Choroid plexus epithelial cell (primary cell): ENCODE measurements around the gene FAM219A.

Source experiments
- DNase-seq: peaks from one replicate; pipeline ENCODE4 v3.0.0-alpha.2; 2010; ENCODE audit warnings: low read depth
- H3K4me3 ChIP-seq: 2 replicates; pipeline ENCODE4 v1.5.1; 2011; ENCODE audit warnings: low read depth, mild to moderate bottlenecking, control low read depth, low read length, moderate library complexity
- CTCF ChIP-seq: conservative IDR thresholded peaks from 2 replicates; pipeline ENCODE4 v1.5.1; 2011; ENCODE audit warnings: low read depth, mild to moderate bottlenecking, control low read depth, inconsistent platforms, low read length, moderate library complexity

FAM219A gene

GRCh38 chr9:34496149-34496712, 37.9 kb upstream of the FAM219A start:
- H3K4me3 ChIP-seq, result no peak overlapping the region
- DNase-seq, result no peak
- TF ChIP-seq CTCF, result no peak

- no peak for TF ChIP-seq CTCF
- peak; percentile 61 for DNase-seq
- no peak overlapping the region for H3K4me3 ChIP-seq
Measured at GRCh38 chr9:34493972-34494535, 35.7 kb upstream of the FAM219A start.

- TF ChIP-seq CTCF, result no peak
- no peak for DNase-seq
- no peak overlapping the region for H3K4me3 ChIP-seq
Measured at GRCh38 chr9:34492051-34492450, 33.7 kb upstream of the FAM219A start.

- no peak for TF ChIP-seq CTCF
- no peak for DNase-seq
- H3K4me3 ChIP-seq, result no peak overlapping the region
Measured at GRCh38 chr9:34491596-34491995, 33.2 kb upstream of the FAM219A start.

GRCh38 chr9:34490760-34491159, 32.4 kb upstream of the FAM219A start:
- no peak for DNase-seq
- TF ChIP-seq CTCF, result no peak
- H3K4me3 ChIP-seq, result no peak overlapping the region

- no peak overlapping the region for H3K4me3 ChIP-seq
- TF ChIP-seq CTCF, result no peak
- DNase-seq, result no peak
Measured at GRCh38 chr9:34490360-34490759, 32.0 kb upstream of the FAM219A start.

GRCh38 chr9:34486572-34486971, 28.2 kb upstream of the FAM219A start:
- TF ChIP-seq CTCF, result no peak
- no peak for DNase-seq
- no peak overlapping the region for H3K4me3 ChIP-seq
